Esophagus squamous epithelium (tissue), 4 donors: ENCODE data around the gene MAGIX.

Experiments used
- CTCF ChIP-seq, 6 experiments: fragments of 450-650 bp in 4 of 6; fragments of 200-600 bp in 2 of 6; sonication (generic) in 2 of 6; IDR thresholded peaks; one replicate each; pipeline ENCODE4 v1.5.1; 2016 to 2019; ENCODE audit warnings: antibody characterized with exemption in 6 of 6, mild to moderate bottlenecking in 4 of 6, moderate library complexity in 4 of 6
- POLR2A ChIP-seq, 4 donors: fragments of 450-650 bp; IDR thresholded peaks; one replicate each; pipeline ENCODE4 v1.6.1; 2017; ENCODE audit warnings: antibody characterized with exemption in 4 of 4, mild to moderate bottlenecking in 4 of 4, moderate library complexity in 3 of 4

- TF ChIP-seq CTCF (IDR thresholded peaks at IDR 0.05) (no peak), POLR2A (IDR thresholded peaks at IDR 0.05) (no peak)
Observed at GRCh38 chrX:49162620-49163019, at the start of gene MAGIX.
